K562 (cell line): ENCODE measurements around the gene PRICKLE2. TPM values are rescaled to one million over a fixed set of nuclear protein-coding genes. Genes with fewer than 3 reads are reported as not detected.

Experiments used
- ATAC-seq: fragments of 200-7000 bp; cut with Tn5 transposase; 3 replicates; pipeline ENCODE4 v1.9.1; 2020; ENCODE audit warnings: moderate library complexity
- BruUV-seq: library from RNA; stranded (reverse); fragments of 400-500 nt; replicated peaks from 2 replicates; lab custom pipeline; 2021; lab: Mats Ljungman, UMichigan
- CTCF ChIA-PET: fragments of 300-600 bp; formaldehyde crosslinking; extraction: SDS; loops from one replicate; lab custom pipeline; 2021; ENCODE audit warnings: low intra/inter-chr PET ratio; lab: Yijun Ruan, JAX
- POLR2A ChIA-PET: fragments of 300-600, 350-650 bp; sonication (Branson Sonifier 250); formaldehyde crosslinking; extraction: SDS; loops from one replicate; lab custom pipeline; 2021; ENCODE audit warnings: antibody characterized with exemption, inconsistent platforms; lab: Yijun Ruan, JAX
- DNase-seq, 4 experiments: peaks; one replicate each; pipeline versions ENCODE4 v3.0.0 to v3.0.0-alpha.2; 2011 to 2018; ENCODE audit warnings: low spot score in 3 of 4, mixed read lengths in 3 of 4; ENCODE audit errors: extremely low read depth in 1 of 4
- FAIRE-seq: peaks from 2 replicates; lab custom pipeline; 2011; peaks lifted over from hg19 to GRCh38; lab: Jason Lieb, UNC
- H2AFZ ChIP-seq: 2 replicates; pipeline ENCODE4 v1.6.0; 2011; ENCODE audit warnings: low read depth, low read length, control low read depth, inconsistent platforms
- H3K27ac ChIP-seq: fragments of 200-600 bp; 3 replicates; pipeline ENCODE4 v1.8.0; 2011; ENCODE audit warnings: low read depth, mild to moderate bottlenecking, control low read depth, inconsistent platforms, low read length, moderate library complexity, mixed read lengths; ENCODE audit errors: extremely low read depth
- H3K27me3 ChIP-seq, 2 experiments: fragments of 300-600 bp in 1 of 2; 2 replicates in 1 of 2; 3 replicates in 1 of 2; pipeline versions ENCODE4 v1.6.0 to v1.8.0; 2011; ENCODE audit warnings: inconsistent platforms in 2 of 2, low read length in 2 of 2, mild to moderate bottlenecking in 1 of 2, mixed read lengths in 1 of 2, moderate library complexity in 1 of 2; ENCODE audit not compliant: control insufficient read depth in 2 of 2, insufficient read depth in 2 of 2
- H3K36me3 ChIP-seq: fragments of 300-600 bp; 3 replicates; pipeline ENCODE4 v1.8.0; 2011; ENCODE audit warnings: mild to moderate bottlenecking, low read length, inconsistent platforms; ENCODE audit not compliant: control insufficient read depth, insufficient read depth
- H3K4me1 ChIP-seq, 2 experiments: fragments of 200-600 bp in 1 of 2; replicated peaks in 1 of 2; 2 replicates in 1 of 2; 3 replicates in 1 of 2; pipeline versions ENCODE4 v1.5.1 to v1.8.0; 2011; ENCODE audit warnings: inconsistent platforms in 2 of 2, low read length in 2 of 2, mild to moderate bottlenecking in 1 of 2, mixed read lengths in 1 of 2, moderate library complexity in 1 of 2; ENCODE audit not compliant: control insufficient read depth in 2 of 2, insufficient read depth in 2 of 2
- H3K4me2 ChIP-seq: 2 replicates; pipeline ENCODE4 v1.6.1; 2011; ENCODE audit warnings: low read length, control low read depth, inconsistent platforms, mixed read lengths; ENCODE audit not compliant: insufficient read depth
- H3K4me3 ChIP-seq: fragments of 200-600 bp; sonication (generic), shearing (Covaris generic); 2 replicates; pipeline ENCODE4 v1.5.1; 2016; ENCODE audit warnings: control low read depth, inconsistent platforms
- H3K79me2 ChIP-seq: fragments of 200-600 bp; 3 replicates; pipeline ENCODE4 v1.8.0; 2011; ENCODE audit warnings: low read length, inconsistent platforms; ENCODE audit not compliant: control insufficient read depth, insufficient read depth
- H3K9ac ChIP-seq, 2 experiments: 2 replicates each; pipeline versions ENCODE4 v1.6.0 to v1.6.1; 2011; ENCODE audit warnings: low read depth in 2 of 2, low read length in 2 of 2, control low read depth in 1 of 2, inconsistent platforms in 1 of 2, mild to moderate bottlenecking in 1 of 2, mixed read lengths in 1 of 2; ENCODE audit not compliant: insufficient read depth in 1 of 2
- H3K9me1 ChIP-seq: one replicate; pipeline ENCODE4 v1.6.0; 2011; ENCODE audit warnings: inconsistent platforms, mild to moderate bottlenecking, low read length, moderate library complexity; ENCODE audit not compliant: control insufficient read depth, insufficient read depth
- H3K9me3 ChIP-seq: replicated peaks from 2 replicates; pipeline ENCODE4 v1.5.1; 2011; ENCODE audit warnings: low read depth, low read length, inconsistent platforms; ENCODE audit not compliant: control insufficient read depth, insufficient read depth
- H4K20me1 ChIP-seq: replicated peaks from 2 replicates; pipeline ENCODE4 v1.6.1; 2011; ENCODE audit warnings: low read length, inconsistent platforms, mixed read lengths; ENCODE audit not compliant: control insufficient read depth, insufficient read depth
- HOXB6 ChIP-seq: fragments of 250-450 bp; sonication (Bioruptor Pico); IDR thresholded peaks from 2 replicates; pipeline ENCODE4 v1.5.1; 2022; ENCODE audit warnings: mild to moderate bottlenecking, borderline replicate concordance
- NFATC3 ChIP-seq: fragments of 450-650 bp; IDR thresholded peaks from 2 replicates; pipeline ENCODE4 v1.6.1; 2017; ENCODE audit warnings: mild to moderate bottlenecking
- ZNF253 ChIP-seq: fragments of 250-450 bp; sonication (Bioruptor Pico); conservative IDR thresholded peaks from 2 replicates; pipeline ENCODE4 v1.6.1; 2021; ENCODE audit warnings: mild to moderate bottlenecking
- in situ Hi-C: fragments of 300-500 bp; cut with MboI; formaldehyde crosslinking; loops from 4 replicates; pipeline ENCODE4 v1.15.0; 2018; ENCODE audit warnings: inconsistent platforms, mixed read lengths
- intact Hi-C: fragments of 100-400 bp; cut with micrococcal nuclease; formaldehyde crosslinking; loops from 2 replicates; pipeline ENCODE4 v1.14.2; 2022
- polyA plus RNA-seq, 8 experiments: library from polyadenylated mRNA; depleted of rRNA in 4 of 8; stranded (reverse) in 5 of 8; unstranded in 3 of 8; fragments of >200 nt; fragmentation: Nextera tagmentation in 2 of 8; fragmentation: Illumina TruSeq in 1 of 8; extraction: Ambion mirVana in 2 of 8; extraction: Trizol in 1 of 8; gene quantifications; 2 replicates each; pipeline versions ENCODE4 v1.2.1 to v1.2.3, GENCODE V29; 2011 to 2014; ENCODE audit warnings: inconsistent platforms in 1 of 8, missing spikeins in 1 of 8
- total RNA-seq, 7 experiments: library from RNA; depleted of rRNA in 6 of 7; stranded (reverse); fragments of >200 nt in 6 of 7; fragmentation: Illumina TruSeq in 2 of 7; extraction: Trizol in 2 of 7; gene quantifications; 2 replicates each; pipeline versions ENCODE4 v1.2.1 to v1.2.3, GENCODE V29; 2011 to 2021; ENCODE audit warnings: low replicate concordance in 1 of 7
- TF ChIP-seq, protein P1 (sequence below): sonication (generic); formaldehyde crosslinking; IDR thresholded peaks from 2 replicates; pipeline ENCODE4 v1.8.1; 2023; ENCODE audit warnings: missing genetic modification reagents, mild to moderate bottlenecking, borderline replicate concordance
- TF ChIP-seq, protein P2 (sequence below): IDR thresholded peaks from 3 replicates; pipeline ENCODE4 v1.6.1; 2011; ENCODE audit warnings: borderline replicate concordance, mild to moderate bottlenecking, moderate library complexity; ENCODE audit not compliant: insufficient read length; ENCODE audit errors: extremely low read depth

Gene PRICKLE2
- total and polyA plus RNA-seq, 9 of the 15 experiments (the other 6 are each of a cell fraction or from before 2014, with no cell fraction given): 0.07 to 0.09 TPM; not detected in 7

DNA sequence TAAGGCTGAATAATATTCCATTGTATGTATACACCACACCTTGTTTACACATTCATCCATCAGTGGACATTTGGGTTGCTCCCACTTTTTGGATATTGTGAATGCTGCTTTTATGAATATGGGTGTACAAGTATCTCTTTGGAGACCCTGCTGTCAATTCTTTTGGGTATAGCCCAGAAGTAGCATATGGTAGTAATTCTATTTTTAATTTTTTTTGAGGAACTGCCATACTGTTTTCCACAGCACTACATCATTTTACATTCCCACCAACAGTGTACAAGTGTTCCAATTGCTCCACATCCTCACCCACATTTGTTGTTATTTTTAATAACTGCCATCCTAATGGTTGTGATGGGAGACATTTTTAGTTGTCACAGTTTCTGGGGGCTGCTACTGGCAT, 132.1 kb downstream of the PRICKLE2 start:
- BruUV-seq: no TSS peak
- Histone ChIP-seq H3K4me2 (no peak overlapping the region), H3K9me1 (no peaks in the 10 kb centered on the region), H3K4me3 (no peak overlapping the region), H2AFZ (no peak overlapping the region), H3K9me3 (no peaks in the 10 kb centered on the region), H3K27ac (no peak overlapping the region), H3K27me3 (no peaks in the 10 kb centered on the region), H3K79me2 (no peaks in the 10 kb centered on the region), H3K36me3 (no peaks in the 10 kb centered on the region), H3K4me1 (no peaks in the 10 kb centered on the region), H3K9ac (no peak overlapping the region), H4K20me1 (no peaks in the 10 kb centered on the region)
- CTCF ChIA-PET: no interaction called here
- POLR2A ChIA-PET: no interaction called here
- FAIRE-seq: no peak
- TF ChIP-seq, protein P1, sequence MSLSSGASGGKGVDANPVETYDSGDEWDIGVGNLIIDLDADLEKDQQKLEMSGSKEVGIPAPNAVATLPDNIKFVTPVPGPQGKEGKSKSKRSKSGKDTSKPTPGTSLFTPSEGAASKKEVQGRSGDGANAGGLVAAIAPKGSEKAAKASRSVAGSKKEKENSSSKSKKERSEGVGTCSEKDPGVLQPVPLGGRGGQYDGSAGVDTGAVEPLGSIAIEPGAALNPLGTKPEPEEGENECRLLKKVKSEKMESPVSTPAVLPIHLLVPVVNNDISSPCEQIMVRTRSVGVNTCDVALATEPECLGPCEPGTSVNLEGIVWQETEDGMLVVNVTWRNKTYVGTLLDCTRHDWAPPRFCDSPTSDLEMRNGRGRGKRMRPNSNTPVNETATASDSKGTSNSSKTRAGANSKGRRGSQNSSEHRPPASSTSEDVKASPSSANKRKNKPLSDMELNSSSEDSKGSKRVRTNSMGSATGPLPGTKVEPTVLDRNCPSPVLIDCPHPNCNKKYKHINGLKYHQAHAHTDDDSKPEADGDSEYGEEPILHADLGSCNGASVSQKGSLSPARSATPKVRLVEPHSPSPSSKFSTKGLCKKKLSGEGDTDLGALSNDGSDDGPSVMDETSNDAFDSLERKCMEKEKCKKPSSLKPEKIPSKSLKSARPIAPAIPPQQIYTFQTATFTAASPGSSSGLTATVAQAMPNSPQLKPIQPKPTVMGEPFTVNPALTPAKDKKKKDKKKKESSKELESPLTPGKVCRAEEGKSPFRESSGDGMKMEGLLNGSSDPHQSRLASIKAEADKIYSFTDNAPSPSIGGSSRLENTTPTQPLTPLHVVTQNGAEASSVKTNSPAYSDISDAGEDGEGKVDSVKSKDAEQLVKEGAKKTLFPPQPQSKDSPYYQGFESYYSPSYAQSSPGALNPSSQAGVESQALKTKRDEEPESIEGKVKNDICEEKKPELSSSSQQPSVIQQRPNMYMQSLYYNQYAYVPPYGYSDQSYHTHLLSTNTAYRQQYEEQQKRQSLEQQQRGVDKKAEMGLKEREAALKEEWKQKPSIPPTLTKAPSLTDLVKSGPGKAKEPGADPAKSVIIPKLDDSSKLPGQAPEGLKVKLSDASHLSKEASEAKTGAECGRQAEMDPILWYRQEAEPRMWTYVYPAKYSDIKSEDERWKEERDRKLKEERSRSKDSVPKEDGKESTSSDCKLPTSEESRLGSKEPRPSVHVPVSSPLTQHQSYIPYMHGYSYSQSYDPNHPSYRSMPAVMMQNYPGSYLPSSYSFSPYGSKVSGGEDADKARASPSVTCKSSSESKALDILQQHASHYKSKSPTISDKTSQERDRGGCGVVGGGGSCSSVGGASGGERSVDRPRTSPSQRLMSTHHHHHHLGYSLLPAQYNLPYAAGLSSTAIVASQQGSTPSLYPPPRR (CRISPR knock-in tag): no peak
- TF ChIP-seq HOXB6 (CRISPR knock-in tag) (no peak), ZNF253 (no peak), NFATC3 (no peak)
- TF ChIP-seq, protein P2, sequence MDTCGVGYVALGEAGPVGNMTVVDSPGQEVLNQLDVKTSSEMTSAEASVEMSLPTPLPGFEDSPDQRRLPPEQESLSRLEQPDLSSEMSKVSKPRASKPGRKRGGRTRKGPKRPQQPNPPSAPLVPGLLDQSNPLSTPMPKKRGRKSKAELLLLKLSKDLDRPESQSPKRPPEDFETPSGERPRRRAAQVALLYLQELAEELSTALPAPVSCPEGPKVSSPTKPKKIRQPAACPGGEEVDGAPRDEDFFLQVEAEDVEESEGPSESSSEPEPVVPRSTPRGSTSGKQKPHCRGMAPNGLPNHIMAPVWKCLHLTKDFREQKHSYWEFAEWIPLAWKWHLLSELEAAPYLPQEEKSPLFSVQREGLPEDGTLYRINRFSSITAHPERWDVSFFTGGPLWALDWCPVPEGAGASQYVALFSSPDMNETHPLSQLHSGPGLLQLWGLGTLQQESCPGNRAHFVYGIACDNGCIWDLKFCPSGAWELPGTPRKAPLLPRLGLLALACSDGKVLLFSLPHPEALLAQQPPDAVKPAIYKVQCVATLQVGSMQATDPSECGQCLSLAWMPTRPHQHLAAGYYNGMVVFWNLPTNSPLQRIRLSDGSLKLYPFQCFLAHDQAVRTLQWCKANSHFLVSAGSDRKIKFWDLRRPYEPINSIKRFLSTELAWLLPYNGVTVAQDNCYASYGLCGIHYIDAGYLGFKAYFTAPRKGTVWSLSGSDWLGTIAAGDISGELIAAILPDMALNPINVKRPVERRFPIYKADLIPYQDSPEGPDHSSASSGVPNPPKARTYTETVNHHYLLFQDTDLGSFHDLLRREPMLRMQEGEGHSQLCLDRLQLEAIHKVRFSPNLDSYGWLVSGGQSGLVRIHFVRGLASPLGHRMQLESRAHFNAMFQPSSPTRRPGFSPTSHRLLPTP: no peak
- intact Hi-C loops (no loop called here), in situ Hi-C loops (no loop called here)
- no peak for DNase-seq
- ATAC-seq: no peak
